Chondrocyte (in vitro differentiated cells): Measurements from ENCODE around the gene ALG14. TPM values are rescaled to one million over a fixed set of nuclear protein-coding genes. Genes with fewer than 3 reads are reported as not detected.
"Not testable (repeated sequence)": the region's sequence is repeated elsewhere in the genome, so short reads cannot be mapped to it uniquely, and the experiment has no call there.

Experiments
- DNase-seq: peaks from one replicate; pipeline ENCODE4 v3.0.0; 2021; ENCODE audit warnings: mixed read lengths, low spot score
- H3K27ac Mint-ChIP-seq: one replicate; pipeline ENCODE4 v1.8.0; 2021; ENCODE audit warnings: mild to moderate bottlenecking, moderate library complexity, mixed read lengths; ENCODE audit not compliant: unreplicated experiment
- H3K27me3 Mint-ChIP-seq: 2 replicates; pipeline ENCODE4 v1.8.0; 2021; ENCODE audit warnings: low read depth, mixed read lengths
- H3K36me3 Mint-ChIP-seq: 2 replicates; pipeline ENCODE4 v1.8.0; 2021; ENCODE audit warnings: low read depth, mixed read lengths
- H3K4me1 Mint-ChIP-seq: 2 replicates; pipeline ENCODE4 v1.8.0; 2021; ENCODE audit warnings: low read depth, mild to moderate bottlenecking, mixed read lengths
- H3K4me3 Mint-ChIP-seq: one replicate; pipeline ENCODE4 v1.8.0; 2021; ENCODE audit warnings: mild to moderate bottlenecking, moderate library complexity, mixed read lengths; ENCODE audit not compliant: unreplicated experiment
- H3K9me3 Mint-ChIP-seq: 2 replicates; pipeline ENCODE4 v1.8.0; 2021; ENCODE audit warnings: low read depth, mixed read lengths
- CTCF ChIP-seq: fragments of 200-600 bp; sonication (generic); IDR thresholded peaks from 2 replicates; pipeline ENCODE4 v1.5.0; 2021; ENCODE audit warnings: antibody characterized with exemption, mild to moderate bottlenecking, moderate library complexity
- total RNA-seq: library from RNA; stranded (reverse); gene quantifications from 3 replicates; pipeline ENCODE4 v1.2.1, GENCODE V29; 2021

The ALG14 gene
- total RNA-seq, 1 donor from 2014 or later: 3.8 TPM

GRCh38 chr1:95094923-95095322 is 22.2 kb upstream of the ALG14 start:
- no peaks in the 10 kb centered on the region for H3K36me3 Mint-ChIP-seq
- no peaks in the 10 kb centered on the region for H3K27me3 Mint-ChIP-seq
- no peak overlapping the region for H3K4me3 Mint-ChIP-seq
- no peaks in the 10 kb centered on the region for H3K9me3 Mint-ChIP-seq
- no peak for DNase-seq
- TF ChIP-seq CTCF: no peak
- no peak overlapping the region for H3K27ac Mint-ChIP-seq
- H3K4me1 Mint-ChIP-seq: no peaks in the 10 kb centered on the region

- no peaks in the 10 kb centered on the region for H3K27me3 Mint-ChIP-seq
- H3K9me3 Mint-ChIP-seq: no peaks in the 10 kb centered on the region
- H3K4me3 Mint-ChIP-seq: no peak overlapping the region
- no peaks in the 10 kb centered on the region for H3K36me3 Mint-ChIP-seq
- H3K27ac Mint-ChIP-seq: no peak overlapping the region
- no peak for TF ChIP-seq CTCF
- H3K4me1 Mint-ChIP-seq: peaks cover 6% of the 10 kb centered on the region
- no peak for DNase-seq
These were observed 20.5 kb upstream of the ALG14 start for GRCh38 chr1:95093296-95093695.

GRCh38 chr1:95092891-95093290 is 20.1 kb upstream of the ALG14 start:
- not testable (repeated sequence) for H3K27ac Mint-ChIP-seq, DNase-seq, H3K4me3 Mint-ChIP-seq

GRCh38 chr1:95091290-95091689 is 18.5 kb upstream of the ALG14 start:
- peaks cover 19% of the 10 kb centered on the region for H3K4me1 Mint-ChIP-seq
- not testable (repeated sequence) for H3K4me3 Mint-ChIP-seq, H3K27me3 Mint-ChIP-seq, H3K27ac Mint-ChIP-seq, H3K36me3 Mint-ChIP-seq, DNase-seq, H3K9me3 Mint-ChIP-seq

More at GRCh38 chr1:95092891-95093290, 20.1 kb upstream of the ALG14 start:
- not testable (repeated sequence) for H3K36me3 Mint-ChIP-seq, H3K9me3 Mint-ChIP-seq, H3K4me1 Mint-ChIP-seq, H3K27me3 Mint-ChIP-seq

- Mint-ChIP-seq H3K4me1 (peaks cover 19% of the 10 kb centered on the region), H3K4me3 (no peak overlapping the region), H3K9me3 (no peaks in the 10 kb centered on the region), H3K36me3 (no peaks in the 10 kb centered on the region), H3K27ac (no peak overlapping the region), H3K27me3 (no peaks in the 10 kb centered on the region)
- no peak for TF ChIP-seq CTCF
- DNase-seq: no peak
These were observed 17.0 kb upstream of the ALG14 start for GRCh38 chr1:95089650-95090287.

GRCh38 chr1:95088303-95088702 is 15.6 kb upstream of the ALG14 start:
- Mint-ChIP-seq H3K9me3 (no peaks in the 10 kb centered on the region), H3K27me3 (no peaks in the 10 kb centered on the region), H3K4me1 (peaks cover 19% of the 10 kb centered on the region), H3K36me3 (no peaks in the 10 kb centered on the region), H3K27ac (peak overlapping the region; percentile 77), H3K4me3 (no peak overlapping the region)
- DNase-seq: no peak
- no peak for TF ChIP-seq CTCF
